IPS-18c (cell line): ENCODE measurements around the gene AK1.
"Not testable (repeated sequence)": the region's sequence is repeated elsewhere in the genome, so short reads cannot be mapped to it uniquely, and the experiment has no call there.

Source experiments
- H3K4me3 ChIP-seq: 2 replicates; pipeline ENCODE4 v1.7.0; 2013; ENCODE audit warnings: low read depth, mild to moderate bottlenecking, low read length, moderate library complexity; ENCODE audit not compliant: insufficient read depth
- H3K9me3 ChIP-seq: one replicate; pipeline ENCODE4 v1.6.1; 2013; ENCODE audit warnings: mild to moderate bottlenecking, low read length, moderate library complexity; ENCODE audit not compliant: control insufficient read depth, insufficient read depth

Gene AK1

GRCh38 chr9:127875306-127875966 lies 2.0 kb downstream of the AK1 start:
- no peak overlapping the region for H3K4me3 ChIP-seq
- H3K9me3 ChIP-seq = no peaks in the 10 kb centered on the region

- Histone ChIP-seq H3K4me3 (no peak overlapping the region), H3K9me3 (no peaks in the 10 kb centered on the region)
These were observed 2.9 kb downstream of the AK1 start for GRCh38 chr9:127874301-127875221.

- H3K4me3 ChIP-seq = no peak overlapping the region
These were observed 3.6 kb downstream of the AK1 start for GRCh38 chr9:127873886-127874285.

DNA sequence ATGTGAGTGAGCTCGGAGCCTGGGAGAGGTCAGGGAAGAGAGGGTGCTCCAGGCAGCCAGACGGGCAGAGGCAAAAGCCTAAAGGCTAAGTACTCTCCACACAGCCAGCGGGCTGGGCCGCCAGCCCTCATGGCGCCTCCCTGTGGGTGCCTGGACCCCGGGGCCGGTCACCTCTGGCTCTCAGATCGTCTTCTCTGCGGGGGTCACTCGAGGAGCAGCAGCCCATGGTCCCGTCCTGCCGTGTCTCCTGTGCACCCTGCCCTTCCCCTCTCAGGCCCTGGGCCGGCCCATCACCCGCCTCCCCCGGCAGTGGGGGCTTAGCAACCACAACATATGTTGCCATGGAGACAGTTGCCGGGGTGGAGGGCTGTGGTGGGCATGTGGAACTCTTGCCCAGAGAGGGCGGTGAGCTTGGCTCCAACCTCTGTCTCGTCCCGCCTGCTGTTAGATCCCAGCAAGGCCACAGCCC lies 4.2 kb downstream of the AK1 start:
- H3K9me3 ChIP-seq = no peaks in the 10 kb centered on the region
- no peak overlapping the region for H3K4me3 ChIP-seq

More at GRCh38 chr9:127873886-127874285, 3.6 kb downstream of the AK1 start:
- H3K9me3 ChIP-seq = no peaks in the 10 kb centered on the region

- H3K4me3 ChIP-seq = no peak overlapping the region
These were observed 4.9 kb downstream of the AK1 start for GRCh38 chr9:127872369-127873222.

DNA sequence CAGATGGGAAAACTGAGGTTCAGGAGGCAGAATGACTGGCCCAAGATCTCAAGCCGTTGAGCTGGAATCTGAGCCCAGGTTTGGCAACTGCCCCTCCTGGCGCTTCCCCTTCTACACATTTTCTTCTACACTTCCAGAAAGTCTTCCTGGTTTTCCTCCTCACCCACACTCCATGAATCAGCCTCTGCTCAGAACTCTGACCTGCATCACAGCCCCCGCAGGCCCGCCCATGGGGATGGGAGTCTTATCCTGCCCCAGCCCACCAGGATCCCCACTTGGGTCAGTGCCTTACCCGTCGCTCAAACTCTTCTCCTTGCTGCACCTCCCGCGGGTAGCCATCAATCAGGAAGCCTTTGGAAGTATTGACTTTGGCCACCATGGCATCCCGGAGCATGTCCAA lies 5.9 kb downstream of the AK1 start:
- Histone ChIP-seq H3K4me3 (no peak overlapping the region), H3K9me3 (no peaks in the 10 kb centered on the region)

More at GRCh38 chr9:127872369-127873222, 4.9 kb downstream of the AK1 start:
- H3K9me3 ChIP-seq = no peaks in the 10 kb centered on the region

- Histone ChIP-seq H3K4me3 (no peak overlapping the region), H3K9me3 (no peaks in the 10 kb centered on the region)
These were observed 6.6 kb downstream of the AK1 start for GRCh38 chr9:127870887-127871286.

GRCh38 chr9:127870153-127870491 lies 7.4 kb downstream of the AK1 start:
- not testable (repeated sequence) for H3K9me3 ChIP-seq, H3K4me3 ChIP-seq

GRCh38 chr9:127869310-127870152 lies 7.9 kb downstream of the AK1 start:
- Histone ChIP-seq H3K4me3 (no peak overlapping the region), H3K9me3 (no peaks in the 10 kb centered on the region)

- Histone ChIP-seq H3K4me3 (no peak overlapping the region), H3K9me3 (no peaks in the 10 kb centered on the region)
These were observed 9.1 kb downstream of the AK1 start for GRCh38 chr9:127868278-127868902.

DNA sequence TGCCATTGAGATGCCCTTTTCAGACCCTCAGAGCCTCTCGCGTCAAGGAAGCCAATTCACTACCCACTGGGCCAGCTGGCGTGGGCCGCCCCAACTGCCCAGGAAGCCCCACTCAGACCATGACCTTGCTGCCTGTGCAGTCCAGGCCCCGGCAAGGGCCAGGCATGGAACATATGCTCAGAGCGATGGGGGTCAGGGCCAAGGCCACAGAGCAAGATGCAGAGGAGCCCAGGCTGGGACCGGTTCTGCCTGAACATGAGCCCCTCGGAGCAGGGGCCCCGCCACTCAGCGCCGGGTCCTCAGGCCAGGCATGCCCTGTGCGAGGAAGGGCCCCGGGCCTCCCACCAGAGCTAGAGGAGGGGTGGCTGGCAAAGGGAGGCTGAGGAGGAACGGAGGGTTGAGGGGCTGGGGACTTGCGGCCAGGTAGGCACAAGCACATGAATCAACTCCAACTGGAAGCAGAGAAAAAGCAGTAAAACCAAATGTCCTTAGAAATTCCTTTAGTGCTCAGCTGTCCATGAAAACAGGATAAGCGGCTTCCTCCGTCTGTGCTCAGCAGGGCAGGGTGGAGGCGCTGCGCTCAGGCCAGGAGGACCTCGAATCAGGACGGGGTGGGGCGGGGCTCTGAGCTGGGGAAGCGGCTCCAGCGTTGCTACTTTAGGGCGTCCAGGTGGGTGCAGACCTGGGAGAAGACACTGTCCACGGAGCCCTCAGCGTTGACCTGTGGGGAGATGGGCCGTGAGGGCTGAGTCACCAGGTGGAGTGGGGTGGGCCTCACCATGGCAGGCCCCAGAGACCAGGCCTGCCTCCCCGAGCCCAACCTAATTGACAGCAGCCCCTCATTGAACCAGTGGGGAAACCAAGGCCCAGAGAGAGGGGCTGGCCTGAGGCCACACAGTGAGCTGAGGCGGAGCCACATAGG lies 9.9 kb downstream of the AK1 start:
- H3K9me3 ChIP-seq = no peaks in the 10 kb centered on the region
- H3K4me3 ChIP-seq = no peak overlapping the region

DNA sequence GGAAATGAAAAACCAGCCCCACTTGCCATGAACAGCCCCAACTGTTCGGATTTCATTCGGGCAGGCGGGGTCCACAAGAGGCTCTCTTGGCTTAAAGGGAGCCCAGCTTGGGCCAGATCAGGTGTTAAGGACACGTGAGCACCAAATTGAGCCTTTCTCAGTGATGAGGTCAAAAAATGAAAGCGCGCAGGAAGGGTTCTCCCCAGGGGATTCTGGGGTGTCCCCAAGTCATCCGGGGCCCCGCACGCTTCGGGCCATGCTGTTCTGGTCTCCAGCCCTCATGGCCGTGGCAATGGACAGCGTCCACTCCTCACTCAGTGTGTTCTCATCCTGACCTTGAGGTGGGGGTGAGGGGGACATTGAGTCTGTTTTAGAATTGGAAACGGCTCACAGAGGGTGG lies 10.9 kb downstream of the AK1 start:
- Histone ChIP-seq H3K9me3 (no peaks in the 10 kb centered on the region), H3K4me3 (no peak overlapping the region)

GRCh38 chr9:127865645-127866464 lies 11.6 kb downstream of the AK1 start:
- no peaks in the 10 kb centered on the region for H3K9me3 ChIP-seq
- H3K4me3 ChIP-seq = no peak overlapping the region

DNA sequence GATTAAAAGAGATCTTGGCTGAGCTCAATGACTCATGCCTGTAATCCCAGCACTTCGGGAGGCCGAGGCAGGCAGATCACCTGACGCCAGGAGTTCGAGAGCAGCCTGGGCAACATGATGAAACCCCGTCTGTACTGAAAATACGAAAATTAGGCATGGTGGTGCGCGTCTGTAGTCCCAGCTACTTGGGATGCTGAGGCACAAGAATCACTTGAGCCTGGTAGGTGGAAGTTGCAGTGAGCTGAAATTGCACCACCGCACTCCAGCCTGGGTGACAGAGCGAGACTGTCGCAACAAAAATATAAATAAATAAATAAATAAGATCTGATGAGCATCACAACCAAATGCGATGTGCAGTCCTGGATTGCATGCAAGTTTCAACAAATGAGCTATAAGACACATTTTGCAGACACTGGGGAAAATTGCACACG lies 14.3 kb downstream of the AK1 start:
- Histone ChIP-seq H3K4me3 (no peak overlapping the region), H3K9me3 (no peaks in the 10 kb centered on the region)
